B cell (primary cell): ENCODE measurements around the gene TTLL11. TPM values are rescaled to one million over a fixed set of nuclear protein-coding genes. Genes with fewer than 3 reads are reported as not detected.

Experiments used
- ATAC-seq: fragments of 200-7000 bp; cut with Tn5 transposase; one replicate; pipeline ENCODE4 v1.10.0; 2021; ENCODE audit warnings: low read depth, mild to moderate bottlenecking, moderate number of reproducible peaks, moderate library complexity
- CTCF ChIA-PET: fragments of 350-600 bp; sonication (Branson Sonifier 250); formaldehyde crosslinking; loops from one replicate; lab custom pipeline; 2021; ENCODE audit warnings: antibody characterized with exemption, inconsistent platforms; lab: Charles Lee
- POLR2A ChIA-PET: fragments of 350-600 bp; sonication (Branson Sonifier 250); formaldehyde crosslinking; loops from one replicate; lab custom pipeline; 2021; ENCODE audit warnings: antibody characterized with exemption; lab: Charles Lee
- DNase-seq: peaks from one replicate; pipeline ENCODE4 v3.0.0; 2013
- H2AFZ ChIP-seq: 2 replicates; pipeline ENCODE4 v1.6.1; 2012; ENCODE audit warnings: mild to moderate bottlenecking, low read depth, low read length; ENCODE audit not compliant: insufficient read depth, poor library complexity, severe bottlenecking
- H3K27ac ChIP-seq, 2 donors: 1 replicate in 1 of 2; 2 replicates in 1 of 2; pipeline ENCODE4 v1.5.1; 2012 to 2013; ENCODE audit warnings: low read length in 2 of 2, mild to moderate bottlenecking in 2 of 2, moderate library complexity in 1 of 2
- H3K27me3 ChIP-seq, 4 experiments: fragments of 200-600 bp in 1 of 4; sonication (generic) in 1 of 4; replicated peaks in 1 of 4; 1 replicate in 2 of 4; 2 replicates in 2 of 4; pipeline versions ENCODE4 v1.6.1 to v1.7.0; 2013 to 2016; ENCODE audit warnings: low read length in 3 of 4, mild to moderate bottlenecking in 2 of 4, mixed read lengths in 1 of 4, moderate library complexity in 1 of 4; ENCODE audit not compliant: insufficient read depth in 4 of 4, control insufficient read depth in 3 of 4; ENCODE audit errors: control extremely low read depth in 1 of 4
- H3K36me3 ChIP-seq, 2 experiments: replicated peaks in 1 of 2; 1 replicate in 1 of 2; 2 replicates in 1 of 2; pipeline versions ENCODE4 v1.6.1 to v1.7.1; 2013; ENCODE audit warnings: low read length in 1 of 2; ENCODE audit not compliant: insufficient read depth in 2 of 2, control insufficient read depth in 1 of 2; ENCODE audit errors: control extremely low read depth in 1 of 2, extremely low read depth in 1 of 2
- H3K4me1 ChIP-seq, 2 donors: fragments of 200-600 bp in 1 of 2; sonication (generic) in 1 of 2; 1 replicate in 1 of 2; 2 replicates in 1 of 2; pipeline versions ENCODE4 v1.5.1 to v1.6.1; 2013 to 2017; ENCODE audit warnings: low read length in 2 of 2; ENCODE audit not compliant: control insufficient read depth in 2 of 2, insufficient read depth in 2 of 2
- H3K4me2 ChIP-seq: replicated peaks from 2 replicates; pipeline ENCODE3; 2012; ENCODE audit warnings: mild to moderate bottlenecking, low read depth, low read length; ENCODE audit not compliant: poor library complexity, severe bottlenecking
- H3K4me3 ChIP-seq, 5 experiments: fragments of 200-600 bp in 1 of 5; sonication (generic) in 1 of 5; 1 replicate in 3 of 5; 2 replicates in 2 of 5; pipeline versions ENCODE4 v1.5.1 to v1.7.0; 2011 to 2016; ENCODE audit warnings: low read length in 4 of 5, mild to moderate bottlenecking in 4 of 5, low read depth in 2 of 5, control low read depth in 1 of 5, moderate library complexity in 1 of 5; ENCODE audit not compliant: insufficient read depth in 1 of 5; ENCODE audit errors: control extremely low read depth in 1 of 5, extremely low read depth in 1 of 5
- H3K79me2 ChIP-seq: fragments of 200-600 bp; sonication (generic); one replicate; pipeline ENCODE4 v1.6.0; 2016; ENCODE audit warnings: low read length; ENCODE audit not compliant: control insufficient read depth, insufficient read depth
- H3K9ac ChIP-seq: fragments of 200-600 bp; sonication (generic); 2 replicates; pipeline ENCODE4 v1.6.1; 2017; ENCODE audit warnings: mild to moderate bottlenecking, low read length, moderate library complexity
- H3K9me3 ChIP-seq, 3 donors: one replicate each; pipeline versions ENCODE4 v1.6.1 to v1.7.1; 2013; ENCODE audit warnings: low read length in 2 of 3; ENCODE audit not compliant: control insufficient read depth in 2 of 3, insufficient read depth in 1 of 3; ENCODE audit errors: control extremely low read depth in 1 of 3
- H4K20me1 ChIP-seq: 2 replicates; pipeline ENCODE4 v1.6.0; 2012; ENCODE audit warnings: mild to moderate bottlenecking, low read length; ENCODE audit not compliant: insufficient read depth, control insufficient read depth, poor library complexity, severe bottlenecking
- H3K27ac Mint-ChIP-seq: one replicate; pipeline ENCODE4 v1.8.0; 2021; ENCODE audit warnings: mixed read lengths
- H3K27me3 Mint-ChIP-seq: one replicate; pipeline ENCODE4 v1.8.0; 2021; ENCODE audit warnings: mixed read lengths
- H3K4me1 Mint-ChIP-seq: one replicate; pipeline ENCODE4 v1.8.0; 2021; ENCODE audit warnings: mixed read lengths
- H3K4me3 Mint-ChIP-seq: one replicate; pipeline ENCODE4 v1.8.0; 2021; ENCODE audit warnings: mixed read lengths
- H3K9me3 Mint-ChIP-seq: one replicate; pipeline ENCODE4 v1.8.0; 2022; ENCODE audit warnings: mixed read lengths; ENCODE audit not compliant: insufficient read depth
- EZH2 ChIP-seq: IDR thresholded peaks from 2 replicates; pipeline ENCODE4 v1.6.1; 2012; ENCODE audit warnings: borderline replicate concordance, low read depth, mild to moderate bottlenecking, moderate library complexity, low read length; ENCODE audit not compliant: insufficient read depth, poor library complexity, severe bottlenecking
- WGBS: methylation state at CpG from one replicate; pipeline ENCODE4 v1.1.5; 2013; ENCODE audit warnings: missing lambda C conversion rate; ENCODE audit not compliant: insufficient coverage; 5-methylcytosine and 5-hydroxymethylcytosine counted together
- intact Hi-C: fragments of 100-400 bp; cut with micrococcal nuclease; formaldehyde crosslinking; loops from one replicate; pipeline ENCODE4 v1.10.0; 2022
- polyA plus RNA-seq: library from polyadenylated mRNA; depleted of rRNA; stranded (reverse); fragments of >200 nt; gene quantifications from 2 replicates; pipeline ENCODE4 v1.2.3, GENCODE V29; 2012
- total RNA-seq, 2 donors: library from RNA; stranded (reverse); fragments of 120-200 nt in 1 of 2; gene quantifications; 1 replicate in 1 of 2; 2 replicates in 1 of 2; pipeline versions ENCODE4 v1.2.3 to v1.2.4, GENCODE V29; 2013 to 2022
- TF ChIP-seq, protein P1 (sequence below): fragments of 200-600 bp; IDR thresholded peaks from one replicate; pipeline ENCODE4 v1.8.0; 2022; ENCODE audit warnings: antibody characterized with exemption, mild to moderate bottlenecking

The TTLL11 gene
- total and polyA plus RNA-seq, 2 donors (not counting 1 experiment from before 2014, with no cell fraction given), result 3.6 to 3.8 TPM

DNA sequence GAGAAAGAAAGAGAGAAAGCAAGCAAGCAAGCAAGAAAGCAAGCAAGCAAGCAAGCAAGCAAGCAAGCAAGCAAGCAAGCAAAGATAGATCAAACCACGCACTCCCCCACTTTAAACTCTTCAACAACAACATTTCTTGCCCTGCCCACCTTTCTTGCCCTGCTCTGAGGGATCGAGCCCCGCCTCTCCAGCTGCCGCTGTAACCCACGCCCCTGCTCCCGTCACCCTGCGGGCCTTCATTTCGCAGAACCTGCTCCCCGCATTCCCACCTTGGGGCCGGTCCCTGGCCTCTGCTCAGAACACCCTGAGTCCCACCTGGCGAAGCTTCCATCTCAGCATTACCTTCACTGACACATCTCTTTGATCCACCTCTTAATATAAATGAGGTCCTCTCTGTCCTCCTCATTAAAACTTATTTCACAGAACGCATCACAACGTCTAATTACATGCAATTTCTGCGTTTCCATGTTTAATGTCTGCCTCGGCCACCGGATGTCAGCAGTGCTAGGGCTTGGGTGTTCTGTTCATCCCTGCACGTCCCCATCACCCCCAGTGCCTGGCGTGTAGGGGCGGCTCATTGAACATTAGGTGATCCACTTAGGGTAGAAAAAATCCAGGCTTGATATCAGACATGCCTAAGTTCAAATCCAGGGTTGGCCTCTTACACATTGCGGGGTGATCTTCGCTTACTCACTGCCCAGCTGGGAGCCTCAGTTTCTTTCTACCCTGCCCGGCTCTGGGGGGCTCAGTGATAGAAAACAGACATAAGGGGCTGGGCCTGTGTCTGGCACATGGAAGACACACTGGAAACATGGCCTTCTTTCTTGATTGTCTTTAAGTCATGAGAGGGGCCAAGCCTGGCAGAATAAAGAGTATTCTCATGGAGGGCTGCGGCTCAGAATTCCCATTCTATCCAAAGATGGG, 254.1 kb downstream of the TTLL11 start:
- WGBS, result 94% methylated on average over 23 of the region's 23 CpGs
- intact Hi-C loops, result no loop called here
- POLR2A ChIA-PET, result no interaction called here

More for the DNA sequence above, 254.1 kb downstream of the TTLL11 start:
- Histone ChIP-seq H3K4me1 (no peaks in the 10 kb centered on the region), H3K9me3 (peaks cover 0 to 3% (median 0%) of the 10 kb centered on the region in 3 donors), H3K27me3 (no peaks in the 10 kb centered on the region), H3K4me2 (no peak overlapping the region), H4K20me1 (no peaks in the 10 kb centered on the region), H2AFZ (no peak overlapping the region), H3K36me3 (no peaks in the 10 kb centered on the region), H3K79me2 (no peaks in the 10 kb centered on the region), H3K4me3 (no peak overlapping the region), H3K27ac (no peak overlapping the region), H3K9ac (no peak overlapping the region)
- no peak for DNase-seq
- Mint-ChIP-seq H3K27ac (no peak overlapping the region), H3K9me3 (no peaks in the 10 kb centered on the region), H3K4me1 (peaks cover 12% of the 10 kb centered on the region), H3K27me3 (no peaks in the 10 kb centered on the region), H3K4me3 (no peak overlapping the region)
- ATAC-seq, result no peak
- CTCF ChIA-PET, result no interaction called here
- TF ChIP-seq EZH2, result no peak
- TF ChIP-seq, protein P1, sequence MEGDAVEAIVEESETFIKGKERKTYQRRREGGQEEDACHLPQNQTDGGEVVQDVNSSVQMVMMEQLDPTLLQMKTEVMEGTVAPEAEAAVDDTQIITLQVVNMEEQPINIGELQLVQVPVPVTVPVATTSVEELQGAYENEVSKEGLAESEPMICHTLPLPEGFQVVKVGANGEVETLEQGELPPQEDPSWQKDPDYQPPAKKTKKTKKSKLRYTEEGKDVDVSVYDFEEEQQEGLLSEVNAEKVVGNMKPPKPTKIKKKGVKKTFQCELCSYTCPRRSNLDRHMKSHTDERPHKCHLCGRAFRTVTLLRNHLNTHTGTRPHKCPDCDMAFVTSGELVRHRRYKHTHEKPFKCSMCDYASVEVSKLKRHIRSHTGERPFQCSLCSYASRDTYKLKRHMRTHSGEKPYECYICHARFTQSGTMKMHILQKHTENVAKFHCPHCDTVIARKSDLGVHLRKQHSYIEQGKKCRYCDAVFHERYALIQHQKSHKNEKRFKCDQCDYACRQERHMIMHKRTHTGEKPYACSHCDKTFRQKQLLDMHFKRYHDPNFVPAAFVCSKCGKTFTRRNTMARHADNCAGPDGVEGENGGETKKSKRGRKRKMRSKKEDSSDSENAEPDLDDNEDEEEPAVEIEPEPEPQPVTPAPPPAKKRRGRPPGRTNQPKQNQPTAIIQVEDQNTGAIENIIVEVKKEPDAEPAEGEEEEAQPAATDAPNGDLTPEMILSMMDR, result no peak
